Measurements from ENCODE around the gene PBX4.

Gene PBX4

DNA sequence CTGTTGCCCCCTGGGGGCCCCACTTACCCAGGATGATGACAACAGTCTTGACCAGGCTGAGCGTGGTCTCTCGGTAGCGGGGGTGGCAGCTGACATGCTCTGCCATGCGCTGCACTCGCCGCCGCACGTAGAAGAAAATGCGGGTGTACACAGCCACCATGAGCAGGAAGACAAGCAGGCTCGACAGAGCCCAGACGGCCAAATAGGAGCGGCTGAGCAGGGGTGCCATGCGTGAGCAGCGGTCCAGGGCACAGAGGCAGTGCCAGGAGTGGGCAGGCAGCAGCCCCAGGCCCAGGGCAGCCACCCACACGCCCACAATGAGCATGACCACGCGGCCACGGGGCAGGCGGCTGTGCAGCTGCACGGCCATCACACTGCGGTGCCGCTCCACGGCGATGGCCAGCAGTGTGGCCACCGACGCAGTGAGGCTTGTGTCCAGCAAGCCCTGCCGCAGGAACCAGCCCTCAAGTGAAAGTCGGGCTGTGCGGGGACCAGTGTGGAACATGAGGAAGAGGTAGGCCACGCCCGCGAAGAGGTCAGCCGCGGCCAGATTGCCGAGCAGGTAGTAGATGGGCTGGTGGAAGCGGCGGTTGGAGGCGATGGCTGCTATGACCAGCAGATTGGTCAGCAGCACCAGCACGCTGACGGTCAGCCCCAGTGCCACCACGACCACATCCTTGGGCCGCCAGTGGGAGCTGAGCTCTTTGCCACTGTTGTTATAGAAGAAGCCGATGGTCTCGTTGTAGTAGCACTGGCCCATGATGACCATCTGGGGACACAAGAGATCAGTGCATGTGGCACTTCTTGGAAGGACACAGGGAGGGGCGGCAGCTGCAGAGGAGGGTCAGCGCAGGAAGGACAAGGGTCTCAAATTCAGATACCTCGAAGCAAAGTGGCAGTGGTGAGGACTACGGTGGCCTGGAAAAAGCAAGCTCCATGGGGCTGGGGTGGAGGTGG lies 8.3 kb upstream of the PBX4 start:
- Histone ChIP-seq H3K4me3 (IDR thresholded peaks at IDR 0.05; ENCODE audit: insufficient read depth, low read depth, low read length) (no peak overlapping the region), H3K36me3 (ENCODE audit: insufficient read depth) (no peaks in the 10 kb centered on the region), H3K79me2 (ENCODE audit: insufficient read depth, low read depth) (no peaks in the 10 kb centered on the region), H3K9ac (no peak overlapping the region), H2AFZ (ENCODE audit: low read depth) (no peak overlapping the region; the same call in 1 of the 2 replicates), H3K27ac (no peak overlapping the region), H3K4me2 (no peak overlapping the region), H3K27me3 (ENCODE audit: insufficient read depth, low read depth) (no peaks in the 10 kb centered on the region), H3K4me1 (ENCODE audit: low read depth, poor library complexity, severe bottlenecking) (no peaks in the 10 kb centered on the region), H4K20me1 (ENCODE audit: insufficient read depth) (no peaks in the 10 kb centered on the region)
- TF ChIP-seq, protein P1, sequence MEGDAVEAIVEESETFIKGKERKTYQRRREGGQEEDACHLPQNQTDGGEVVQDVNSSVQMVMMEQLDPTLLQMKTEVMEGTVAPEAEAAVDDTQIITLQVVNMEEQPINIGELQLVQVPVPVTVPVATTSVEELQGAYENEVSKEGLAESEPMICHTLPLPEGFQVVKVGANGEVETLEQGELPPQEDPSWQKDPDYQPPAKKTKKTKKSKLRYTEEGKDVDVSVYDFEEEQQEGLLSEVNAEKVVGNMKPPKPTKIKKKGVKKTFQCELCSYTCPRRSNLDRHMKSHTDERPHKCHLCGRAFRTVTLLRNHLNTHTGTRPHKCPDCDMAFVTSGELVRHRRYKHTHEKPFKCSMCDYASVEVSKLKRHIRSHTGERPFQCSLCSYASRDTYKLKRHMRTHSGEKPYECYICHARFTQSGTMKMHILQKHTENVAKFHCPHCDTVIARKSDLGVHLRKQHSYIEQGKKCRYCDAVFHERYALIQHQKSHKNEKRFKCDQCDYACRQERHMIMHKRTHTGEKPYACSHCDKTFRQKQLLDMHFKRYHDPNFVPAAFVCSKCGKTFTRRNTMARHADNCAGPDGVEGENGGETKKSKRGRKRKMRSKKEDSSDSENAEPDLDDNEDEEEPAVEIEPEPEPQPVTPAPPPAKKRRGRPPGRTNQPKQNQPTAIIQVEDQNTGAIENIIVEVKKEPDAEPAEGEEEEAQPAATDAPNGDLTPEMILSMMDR (conservative IDR thresholded peaks at IDR 0.05; ENCODE audit: low read depth, low read length), result no peak

GRCh38 chr19:19624032-19624570 lies 5.6 kb upstream of the PBX4 start:
- Histone ChIP-seq H3K4me2 (no peak overlapping the region), H3K27ac (no peak overlapping the region), H3K36me3 (ENCODE audit: insufficient read depth) (no peaks in the 10 kb centered on the region), H2AFZ (ENCODE audit: low read depth) (no peak overlapping the region), H3K27me3 (ENCODE audit: insufficient read depth, low read depth) (no peaks in the 10 kb centered on the region), H3K79me2 (ENCODE audit: insufficient read depth, low read depth) (no peaks in the 10 kb centered on the region), H3K4me3 (IDR thresholded peaks at IDR 0.05; ENCODE audit: insufficient read depth, low read depth, low read length) (no peak overlapping the region), H3K4me1 (ENCODE audit: low read depth, poor library complexity, severe bottlenecking) (no peaks in the 10 kb centered on the region), H3K9ac (no peak overlapping the region), H4K20me1 (ENCODE audit: insufficient read depth) (no peaks in the 10 kb centered on the region)
- TF ChIP-seq, protein P1 (conservative IDR thresholded peaks at IDR 0.05; ENCODE audit: low read depth, low read length), result no peak

DNA sequence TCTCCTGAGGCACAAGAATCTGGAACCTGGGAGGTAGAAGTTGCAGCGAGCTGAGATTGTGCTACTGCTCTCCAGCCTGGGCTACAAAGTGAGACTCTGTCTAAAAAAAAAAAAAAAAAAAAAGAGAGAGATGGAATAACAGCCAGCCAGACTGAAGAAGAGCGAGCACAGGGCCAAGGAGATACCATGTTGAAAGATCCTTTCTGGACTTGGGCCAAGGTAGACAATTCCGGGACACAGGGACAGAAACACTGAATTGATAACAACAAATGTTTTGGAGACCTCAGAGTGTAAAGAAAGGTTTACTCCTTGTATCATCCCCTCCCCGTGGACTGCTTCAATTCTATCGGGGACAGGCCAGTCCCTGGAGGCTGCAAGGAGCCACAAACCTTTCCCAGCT lies 4.9 kb upstream of the PBX4 start:
- Histone ChIP-seq H3K4me3 (IDR thresholded peaks at IDR 0.05; ENCODE audit: insufficient read depth, low read depth, low read length) (no peak overlapping the region), H4K20me1 (ENCODE audit: insufficient read depth) (no peaks in the 10 kb centered on the region), H3K27me3 (ENCODE audit: insufficient read depth, low read depth) (no peaks in the 10 kb centered on the region), H3K27ac (no peak overlapping the region), H2AFZ (ENCODE audit: low read depth) (no peak overlapping the region), H3K79me2 (ENCODE audit: insufficient read depth, low read depth) (no peaks in the 10 kb centered on the region), H3K9ac (no peak overlapping the region), H3K36me3 (ENCODE audit: insufficient read depth) (no peaks in the 10 kb centered on the region), H3K4me2 (no peak overlapping the region), H3K4me1 (ENCODE audit: low read depth, poor library complexity, severe bottlenecking) (no peaks in the 10 kb centered on the region)
- TF ChIP-seq, protein P1 (conservative IDR thresholded peaks at IDR 0.05; ENCODE audit: low read depth, low read length), result no peak

- Histone ChIP-seq H2AFZ (ENCODE audit: low read depth) (no peak overlapping the region), H3K36me3 (ENCODE audit: insufficient read depth) (no peaks in the 10 kb centered on the region), H3K9ac (no peak overlapping the region), H3K4me3 (IDR thresholded peaks at IDR 0.05; ENCODE audit: insufficient read depth, low read depth, low read length) (no peak overlapping the region), H3K79me2 (ENCODE audit: insufficient read depth, low read depth) (no peaks in the 10 kb centered on the region), H3K4me2 (no peak overlapping the region), H3K27ac (no peak overlapping the region), H3K4me1 (ENCODE audit: low read depth, poor library complexity, severe bottlenecking) (no peaks in the 10 kb centered on the region), H3K27me3 (ENCODE audit: insufficient read depth, low read depth) (no peaks in the 10 kb centered on the region), H4K20me1 (ENCODE audit: insufficient read depth) (no peaks in the 10 kb centered on the region)
- TF ChIP-seq, protein P1 (conservative IDR thresholded peaks at IDR 0.05; ENCODE audit: low read depth, low read length), result no peak
Measured at GRCh38 chr19:19619849-19620210, 1.3 kb upstream of the PBX4 start.

Measured in KMS-11 (cell line).